Central memory CD8-positive, alpha-beta T cell (primary cell): ENCODE results near the gene PNRC1.
A peak's percentile ranks its signal among the peaks of the same experiment; 100 is the strongest.
"Not testable (repeated sequence)": the region's sequence is repeated elsewhere in the genome, so short reads cannot be mapped to it uniquely, and the experiment has no call there.

ENCODE experiments used
- ATAC-seq: fragments of 150-1000 bp; cut with Tn5 transposase; replicated peaks from 2 replicates; pipeline ENCODE4 v1.10.0; 2022; ENCODE audit warnings: mild to moderate bottlenecking, moderate FRiP score, moderate number of reproducible peaks; ENCODE audit not compliant: poor library complexity, severe bottlenecking; ENCODE audit errors: extremely low read depth
- DNase-seq, 2 donors: peaks; one replicate each; pipeline ENCODE4 v3.0.0; 2021; ENCODE audit warnings: low spot score in 2 of 2
- H3K27ac Mint-ChIP-seq: one replicate; pipeline ENCODE4 v1.8.0; 2022; ENCODE audit warnings: low read depth, mild to moderate bottlenecking, moderate library complexity, mixed read lengths
- H3K27me3 Mint-ChIP-seq: one replicate; pipeline ENCODE4 v1.8.0; 2022; ENCODE audit warnings: mixed read lengths
- H3K36me3 Mint-ChIP-seq: one replicate; pipeline ENCODE4 v1.8.0; 2022; ENCODE audit warnings: mild to moderate bottlenecking, moderate library complexity, mixed read lengths; ENCODE audit not compliant: insufficient read depth
- H3K4me1 Mint-ChIP-seq: one replicate; pipeline ENCODE4 v1.8.0; 2022; ENCODE audit warnings: mixed read lengths
- H3K4me3 Mint-ChIP-seq: one replicate; pipeline ENCODE4 v1.8.0; 2022; ENCODE audit warnings: mild to moderate bottlenecking, moderate library complexity, mixed read lengths
- H3K9me3 Mint-ChIP-seq: one replicate; pipeline ENCODE4 v1.8.0; 2022; ENCODE audit warnings: mixed read lengths

PNRC1 gene

GRCh38 chr6:89045576-89045975 lies 35.0 kb upstream of the PNRC1 start:
- Mint-ChIP-seq H3K9me3 (no peaks in the 10 kb centered on the region), H3K27ac (no peak overlapping the region), H3K27me3 (no peaks in the 10 kb centered on the region), H3K4me3 (no peak overlapping the region), H3K4me1 (peaks cover 4% of the 10 kb centered on the region), H3K36me3 (no peaks in the 10 kb centered on the region)
- DNase-seq (no peak), ATAC-seq (no peak)

GRCh38 chr6:89047473-89047872 lies 33.1 kb upstream of the PNRC1 start:
- Mint-ChIP-seq H3K27ac (no peak overlapping the region), H3K9me3 (no peaks in the 10 kb centered on the region), H3K4me3 (no peak overlapping the region), H3K36me3 (no peaks in the 10 kb centered on the region), H3K4me1 (peaks cover 12% of the 10 kb centered on the region), H3K27me3 (no peaks in the 10 kb centered on the region)
- ATAC-seq (no peak), DNase-seq (no peak)

- Mint-ChIP-seq H3K36me3 (no peaks in the 10 kb centered on the region), H3K27ac (no peak overlapping the region), H3K4me1 (peaks cover 12% of the 10 kb centered on the region), H3K27me3 (no peaks in the 10 kb centered on the region), H3K4me3 (no peak overlapping the region), H3K9me3 (no peaks in the 10 kb centered on the region)
- ATAC-seq, result no peak
- no peak for DNase-seq
Observed at GRCh38 chr6:89048288-89048923, 32.1 kb upstream of the PNRC1 start.

- H3K9me3 Mint-ChIP-seq, result no peaks in the 10 kb centered on the region
- H3K4me1 Mint-ChIP-seq, result peaks cover 12% of the 10 kb centered on the region
Observed at GRCh38 chr6:89048985-89049384, 31.6 kb upstream of the PNRC1 start.

GRCh38 chr6:89050155-89050554 lies 30.4 kb upstream of the PNRC1 start:
- no peaks in the 10 kb centered on the region for H3K27me3 Mint-ChIP-seq
- H3K9me3 Mint-ChIP-seq, result no peaks in the 10 kb centered on the region
- peaks cover 12% of the 10 kb centered on the region for H3K4me1 Mint-ChIP-seq
- DNase-seq (no peak), ATAC-seq (no peak)
- H3K36me3 Mint-ChIP-seq, result no peaks in the 10 kb centered on the region
- H3K27ac Mint-ChIP-seq, result no peak overlapping the region
- no peak overlapping the region for H3K4me3 Mint-ChIP-seq

More at GRCh38 chr6:89048985-89049384, 31.6 kb upstream of the PNRC1 start:
- Mint-ChIP-seq H3K27ac (no peak overlapping the region), H3K4me3 (no peak overlapping the region), H3K27me3 (no peaks in the 10 kb centered on the region), H3K36me3 (no peaks in the 10 kb centered on the region)
- ATAC-seq (no peak), DNase-seq (no peak)

- H3K4me1 Mint-ChIP-seq, result peaks cover 12% of the 10 kb centered on the region
- DNase-seq (no peak), ATAC-seq (peak; percentile 10)
- H3K36me3 Mint-ChIP-seq, result no peaks in the 10 kb centered on the region
- no peaks in the 10 kb centered on the region for H3K27me3 Mint-ChIP-seq
- H3K9me3 Mint-ChIP-seq, result no peaks in the 10 kb centered on the region
- no peak overlapping the region for H3K4me3 Mint-ChIP-seq
- no peak overlapping the region for H3K27ac Mint-ChIP-seq
Observed at GRCh38 chr6:89050697-89051096, 29.9 kb upstream of the PNRC1 start.

GRCh38 chr6:89051676-89052075 lies 28.9 kb upstream of the PNRC1 start:
- peaks cover 12% of the 10 kb centered on the region for H3K4me1 Mint-ChIP-seq

GRCh38 chr6:89054208-89054607 lies 26.3 kb upstream of the PNRC1 start:
- DNase-seq, result no peak
- ATAC-seq, result no peak
- H3K27ac Mint-ChIP-seq, result no peak overlapping the region
- no peaks in the 10 kb centered on the region for H3K9me3 Mint-ChIP-seq
- no peak overlapping the region for H3K4me3 Mint-ChIP-seq
- peaks cover 15% of the 10 kb centered on the region for H3K27me3 Mint-ChIP-seq
- peaks cover 12% of the 10 kb centered on the region for H3K4me1 Mint-ChIP-seq
- peaks cover 1% of the 10 kb centered on the region for H3K36me3 Mint-ChIP-seq

More at GRCh38 chr6:89051676-89052075, 28.9 kb upstream of the PNRC1 start:
- H3K4me3 Mint-ChIP-seq, result no peak overlapping the region
- no peak overlapping the region for H3K27ac Mint-ChIP-seq
- ATAC-seq (no peak), DNase-seq (no peak)
- H3K27me3 Mint-ChIP-seq, result no peaks in the 10 kb centered on the region
- H3K9me3 Mint-ChIP-seq, result no peaks in the 10 kb centered on the region
- no peaks in the 10 kb centered on the region for H3K36me3 Mint-ChIP-seq

- DNase-seq (no peak), ATAC-seq (no peak)
- Mint-ChIP-seq H3K27ac (no peak overlapping the region), H3K27me3 (peaks cover 15% of the 10 kb centered on the region), H3K4me1 (no peaks in the 10 kb centered on the region), H3K9me3 (no peaks in the 10 kb centered on the region), H3K4me3 (no peak overlapping the region), H3K36me3 (peaks cover 1% of the 10 kb centered on the region)
Observed at GRCh38 chr6:89057759-89058158, 22.8 kb upstream of the PNRC1 start.

GRCh38 chr6:89058627-89059026 lies 21.9 kb upstream of the PNRC1 start:
- H3K9me3 Mint-ChIP-seq, result no peaks in the 10 kb centered on the region
- peaks cover 15% of the 10 kb centered on the region for H3K27me3 Mint-ChIP-seq
- no peaks in the 10 kb centered on the region for H3K4me1 Mint-ChIP-seq
- DNase-seq (no peak), ATAC-seq (no peak)
- peaks cover 1% of the 10 kb centered on the region for H3K36me3 Mint-ChIP-seq
- no peak overlapping the region for H3K27ac Mint-ChIP-seq
- no peak overlapping the region for H3K4me3 Mint-ChIP-seq

- Mint-ChIP-seq H3K4me3 (no peak overlapping the region), H3K27me3 (peaks cover 15% of the 10 kb centered on the region), H3K9me3 (no peaks in the 10 kb centered on the region), H3K36me3 (peaks cover 1% of the 10 kb centered on the region), H3K27ac (no peak overlapping the region), H3K4me1 (no peaks in the 10 kb centered on the region)
- no peak for DNase-seq
- ATAC-seq, result no peak
Observed at GRCh38 chr6:89059227-89059626, 21.3 kb upstream of the PNRC1 start.

- no peaks in the 10 kb centered on the region for H3K36me3 Mint-ChIP-seq
- no peaks in the 10 kb centered on the region for H3K4me1 Mint-ChIP-seq
- no peak overlapping the region for H3K27ac Mint-ChIP-seq
- ATAC-seq, result no peak
- DNase-seq, result no peak
- H3K27me3 Mint-ChIP-seq, result peaks cover 21% of the 10 kb centered on the region
- no peaks in the 10 kb centered on the region for H3K9me3 Mint-ChIP-seq
- H3K4me3 Mint-ChIP-seq, result no peak overlapping the region
Observed at GRCh38 chr6:89063881-89064280, 16.7 kb upstream of the PNRC1 start.

GRCh38 chr6:89064931-89065330 lies 15.6 kb upstream of the PNRC1 start:
- not testable (repeated sequence) for H3K9me3 Mint-ChIP-seq, ATAC-seq, H3K4me3 Mint-ChIP-seq, H3K36me3 Mint-ChIP-seq, H3K4me1 Mint-ChIP-seq, H3K27ac Mint-ChIP-seq, DNase-seq
- peaks cover 27% of the 10 kb centered on the region for H3K27me3 Mint-ChIP-seq
